Muscle layer of colon (tissue), 2 donors: ENCODE measurements around the gene PCIF1.
"Not testable (repeated sequence)": the region's sequence is repeated elsewhere in the genome, so short reads cannot be mapped to it uniquely, and the experiment has no call there.

ENCODE experiments used
- H3K27ac ChIP-seq: one replicate; pipeline ENCODE4 v1.7.0; 2013; ENCODE audit warnings: low read depth, mild to moderate bottlenecking, low read length, moderate library complexity
- H3K27me3 ChIP-seq, 2 donors: one replicate each; pipeline ENCODE4 v1.7.0; 2013; ENCODE audit warnings: low read length in 2 of 2, mild to moderate bottlenecking in 2 of 2; ENCODE audit not compliant: insufficient read depth in 2 of 2, control insufficient read depth in 1 of 2
- H3K36me3 ChIP-seq: one replicate; pipeline ENCODE4 v1.7.0; 2013; ENCODE audit warnings: mild to moderate bottlenecking, low read length; ENCODE audit not compliant: insufficient read depth
- H3K4me1 ChIP-seq: one replicate; pipeline ENCODE4 v1.7.0; 2013; ENCODE audit warnings: mild to moderate bottlenecking, low read length; ENCODE audit not compliant: insufficient read depth
- H3K4me3 ChIP-seq, 2 donors: one replicate each; pipeline ENCODE4 v1.7.0; 2013; ENCODE audit warnings: low read length in 2 of 2, low read depth in 1 of 2, mild to moderate bottlenecking in 1 of 2, moderate library complexity in 1 of 2
- H3K9ac ChIP-seq: one replicate; pipeline ENCODE4 v1.7.0; 2013; ENCODE audit warnings: low read length
- H3K9me3 ChIP-seq: one replicate; pipeline ENCODE4 v1.7.0; 2013; ENCODE audit warnings: mild to moderate bottlenecking, low read length
- donor health status: abdominal sarcoma.
- donor health status: Adenocarcinoma of cecum.

The PCIF1 gene

DNA sequence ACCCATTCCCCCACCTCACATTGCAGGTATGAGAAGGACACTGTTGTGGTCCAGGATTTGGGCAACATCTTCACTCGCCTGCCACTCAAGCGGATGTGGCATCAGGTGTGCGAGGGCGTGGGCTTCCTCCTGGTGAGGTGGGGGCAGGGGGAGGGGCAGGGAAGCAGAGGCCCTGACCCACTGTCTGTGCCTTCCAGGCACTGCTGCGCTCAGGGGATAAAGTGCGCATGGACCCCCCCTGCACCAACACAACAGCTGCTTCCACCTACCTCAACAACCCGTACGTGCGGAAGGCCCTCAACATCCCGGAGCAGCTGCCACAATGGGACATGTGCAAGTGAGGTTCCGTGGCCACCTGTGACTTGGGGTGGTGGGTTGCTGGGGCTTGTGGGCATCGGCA, 39.7 kb upstream of the PCIF1 start:
- Histone ChIP-seq H3K9me3 (no peaks in the 10 kb centered on the region), H3K36me3 (peaks cover 49% of the 10 kb centered on the region), H3K4me3 (no peak overlapping the region), H3K4me1 (peaks cover 20% of the 10 kb centered on the region), H3K27ac (no peak overlapping the region), H3K9ac (no peak overlapping the region), H3K27me3 (no peaks in the 10 kb centered on the region)

GRCh38 chr20:45896641-45897161, 37.8 kb upstream of the PCIF1 start:
- H3K4me1 ChIP-seq: peaks cover 16% of the 10 kb centered on the region
- peaks cover 52% of the 10 kb centered on the region for H3K36me3 ChIP-seq
- H3K9ac ChIP-seq: no peak overlapping the region
- no peaks in the 10 kb centered on the region for H3K9me3 ChIP-seq
- no peaks in the 10 kb centered on the region for H3K27me3 ChIP-seq
- H3K4me3 ChIP-seq: no peak overlapping the region
- no peak overlapping the region for H3K27ac ChIP-seq

- Histone ChIP-seq H3K4me1 (peaks cover 10% of the 10 kb centered on the region), H3K4me3 (no peak overlapping the region), H3K27ac (no peak overlapping the region), H3K36me3 (peaks cover 58% of the 10 kb centered on the region), H3K27me3 (no peaks in the 10 kb centered on the region), H3K9ac (no peak overlapping the region), H3K9me3 (no peaks in the 10 kb centered on the region)
Measured at GRCh38 chr20:45897289-45897688, 37.2 kb upstream of the PCIF1 start.

GRCh38 chr20:45897692-45898091, 36.8 kb upstream of the PCIF1 start:
- H3K36me3 ChIP-seq: peaks cover 59% of the 10 kb centered on the region
- H3K27me3 ChIP-seq: no peaks in the 10 kb centered on the region
- H3K27ac ChIP-seq: no peak overlapping the region
- H3K4me3 ChIP-seq: no peak overlapping the region
- no peak overlapping the region for H3K9ac ChIP-seq
- no peaks in the 10 kb centered on the region for H3K9me3 ChIP-seq
- H3K4me1 ChIP-seq: peaks cover 6% of the 10 kb centered on the region

DNA sequence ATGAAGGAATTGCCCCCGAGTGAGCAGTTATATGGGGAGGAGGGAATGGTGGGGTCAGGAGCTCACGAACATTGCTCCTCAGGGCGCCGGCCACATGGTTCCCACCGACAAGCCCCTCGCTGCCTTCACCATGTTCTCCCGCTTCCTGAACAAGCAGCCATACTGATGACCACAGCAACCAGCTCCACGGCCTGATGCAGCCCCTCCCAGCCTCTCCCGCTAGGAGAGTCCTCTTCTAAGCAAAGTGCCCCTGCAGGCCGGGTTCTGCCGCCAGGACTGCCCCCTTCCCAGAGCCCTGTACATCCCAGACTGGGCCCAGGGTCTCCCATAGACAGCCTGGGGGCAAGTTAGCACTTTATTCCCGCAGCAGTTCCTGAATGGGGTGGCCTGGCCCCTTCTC, 36.2 kb upstream of the PCIF1 start:
- H3K36me3 ChIP-seq: peaks cover 54% of the 10 kb centered on the region
- H3K4me3 ChIP-seq: no peak overlapping the region
- H3K27me3 ChIP-seq: no peaks in the 10 kb centered on the region
- no peaks in the 10 kb centered on the region for H3K9me3 ChIP-seq
- H3K9ac ChIP-seq: no peak overlapping the region
- no peak overlapping the region for H3K27ac ChIP-seq
- peaks cover under 1% of the 10 kb centered on the region for H3K4me1 ChIP-seq

GRCh38 chr20:45899046-45899835, 35.2 kb upstream of the PCIF1 start:
- Histone ChIP-seq H3K4me3 (no peak overlapping the region), H3K27ac (no peak overlapping the region), H3K27me3 (no peaks in the 10 kb centered on the region), H3K9ac (no peak overlapping the region), H3K36me3 (peaks cover 48% of the 10 kb centered on the region), H3K4me1 (no peaks in the 10 kb centered on the region), H3K9me3 (no peaks in the 10 kb centered on the region)

- H3K4me3 ChIP-seq, H3K9ac ChIP-seq, H3K27ac ChIP-seq, H3K27me3 ChIP-seq, H3K4me1 ChIP-seq, H3K9me3 ChIP-seq: not testable (repeated sequence)
- H3K36me3 ChIP-seq: peaks cover 48% of the 10 kb centered on the region
Measured at GRCh38 chr20:45901332-45901731, 33.2 kb upstream of the PCIF1 start.

- Histone ChIP-seq H3K9ac (no peak overlapping the region), H3K36me3 (peaks cover 43% of the 10 kb centered on the region), H3K4me3 (no peak overlapping the region), H3K27me3 (no peaks in the 10 kb centered on the region), H3K9me3 (no peaks in the 10 kb centered on the region), H3K4me1 (no peaks in the 10 kb centered on the region), H3K27ac (no peak overlapping the region)
Measured at GRCh38 chr20:45902199-45902701, 32.2 kb upstream of the PCIF1 start.

DNA sequence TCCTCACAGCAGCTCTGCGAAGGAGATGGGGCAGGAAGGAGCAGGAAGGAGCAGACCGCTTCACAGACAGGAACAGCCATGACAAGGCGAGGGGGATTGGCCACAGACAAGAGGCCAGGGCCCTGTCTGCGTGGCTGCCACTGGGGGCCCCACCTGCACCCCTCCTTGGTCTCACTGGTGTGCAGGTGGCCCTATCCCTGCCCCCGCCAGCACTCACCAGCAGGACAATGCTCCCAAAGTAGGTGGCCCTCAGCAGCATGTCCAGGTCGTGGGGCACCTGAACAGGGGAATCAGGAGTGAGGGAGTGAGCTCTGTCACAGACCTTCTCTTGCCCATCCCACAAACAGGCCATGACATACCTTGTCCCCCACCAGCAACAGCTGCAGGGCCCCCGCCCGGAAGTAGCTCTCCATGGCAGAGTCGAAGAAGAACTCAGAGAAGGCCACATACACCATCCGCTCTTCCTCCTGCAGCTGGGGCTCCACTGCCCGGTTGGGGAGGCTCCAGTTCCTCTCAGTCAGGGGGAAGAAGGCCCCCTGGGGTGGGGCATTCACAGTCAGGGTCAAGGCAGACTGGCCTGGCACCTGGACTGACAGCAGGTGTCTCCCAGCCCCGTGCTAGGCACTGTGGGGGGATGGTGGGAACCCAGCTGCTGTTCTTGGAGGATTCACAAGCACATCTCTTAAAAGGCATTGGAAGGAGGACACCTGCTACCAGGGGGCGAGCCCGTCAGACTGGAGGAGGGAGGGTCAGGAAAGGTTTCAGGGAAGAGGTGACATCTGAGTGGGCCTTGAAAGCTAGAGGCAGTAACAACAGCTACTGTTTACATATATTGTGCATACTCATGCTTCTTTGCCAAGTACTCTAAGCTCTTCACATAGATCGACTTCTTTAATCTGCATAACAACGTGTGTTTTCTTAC, 29.6 kb upstream of the PCIF1 start:
- Histone ChIP-seq H3K9me3 (no peaks in the 10 kb centered on the region), H3K36me3 (peaks cover 23% of the 10 kb centered on the region), H3K27ac (no peak overlapping the region)

DNA sequence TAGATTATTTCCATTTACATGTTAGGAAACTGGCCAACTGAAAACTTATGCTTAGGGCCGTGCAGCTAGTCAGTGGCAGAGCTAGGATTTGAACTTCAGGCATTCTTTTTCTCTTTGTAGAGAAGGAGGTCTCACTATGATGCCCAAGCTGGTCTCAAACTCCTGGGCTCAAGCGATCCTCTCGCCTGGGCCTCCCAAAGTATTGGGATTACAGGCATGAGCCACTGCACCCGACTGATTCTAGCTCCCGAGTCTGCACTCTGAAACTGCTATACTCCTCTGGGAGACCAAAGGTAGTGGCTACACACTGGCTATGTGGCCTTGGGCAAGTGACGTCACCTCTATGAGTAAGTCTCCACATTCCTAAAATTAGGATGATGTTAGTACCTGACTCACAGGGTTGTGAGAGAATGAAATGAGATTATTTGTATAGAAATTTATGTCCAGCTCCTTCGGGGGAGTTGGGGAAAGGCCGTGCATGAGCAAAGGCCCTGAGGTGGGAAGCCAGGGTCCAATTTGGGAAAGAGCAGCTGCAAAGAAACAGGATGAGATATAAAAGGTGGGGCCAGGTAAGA, 28.9 kb upstream of the PCIF1 start:
- H3K9ac ChIP-seq: no peak overlapping the region
- H3K4me3 ChIP-seq: no peak overlapping the region
- H3K36me3 ChIP-seq: peaks cover 22% of the 10 kb centered on the region
- H3K4me1 ChIP-seq: no peaks in the 10 kb centered on the region
- no peaks in the 10 kb centered on the region for H3K9me3 ChIP-seq
- H3K27ac ChIP-seq: no peak overlapping the region
- H3K27me3 ChIP-seq: no peaks in the 10 kb centered on the region

More for the DNA sequence above, 29.6 kb upstream of the PCIF1 start:
- no peak overlapping the region for H3K4me3 ChIP-seq
- no peaks in the 10 kb centered on the region for H3K27me3 ChIP-seq
- no peak overlapping the region for H3K9ac ChIP-seq
- H3K4me1 ChIP-seq: no peaks in the 10 kb centered on the region
